Rectal smooth muscle tissue (tissue), 1 donor: ENCODE measurements around the gene PRKCSH.

Source experiments
- H3K27ac ChIP-seq: one replicate; pipeline ENCODE4 v1.7.0; 2013; ENCODE audit warnings: low read depth, low read length, inconsistent platforms
- H3K27me3 ChIP-seq: one replicate; pipeline ENCODE4 v1.7.0; 2013; ENCODE audit warnings: low read length; ENCODE audit not compliant: control insufficient read depth, insufficient read depth
- H3K36me3 ChIP-seq: one replicate; pipeline ENCODE4 v1.7.0; 2013; ENCODE audit warnings: low read length; ENCODE audit not compliant: control insufficient read depth, insufficient read depth
- H3K4me1 ChIP-seq: one replicate; pipeline ENCODE4 v1.7.0; 2013; ENCODE audit warnings: low read length; ENCODE audit not compliant: control insufficient read depth, insufficient read depth
- H3K4me3 ChIP-seq: one replicate; pipeline ENCODE4 v1.7.0; 2013; ENCODE audit warnings: low read length
- H3K9ac ChIP-seq: one replicate; pipeline ENCODE4 v1.7.0; 2013; ENCODE audit warnings: low read length

The PRKCSH gene

DNA sequence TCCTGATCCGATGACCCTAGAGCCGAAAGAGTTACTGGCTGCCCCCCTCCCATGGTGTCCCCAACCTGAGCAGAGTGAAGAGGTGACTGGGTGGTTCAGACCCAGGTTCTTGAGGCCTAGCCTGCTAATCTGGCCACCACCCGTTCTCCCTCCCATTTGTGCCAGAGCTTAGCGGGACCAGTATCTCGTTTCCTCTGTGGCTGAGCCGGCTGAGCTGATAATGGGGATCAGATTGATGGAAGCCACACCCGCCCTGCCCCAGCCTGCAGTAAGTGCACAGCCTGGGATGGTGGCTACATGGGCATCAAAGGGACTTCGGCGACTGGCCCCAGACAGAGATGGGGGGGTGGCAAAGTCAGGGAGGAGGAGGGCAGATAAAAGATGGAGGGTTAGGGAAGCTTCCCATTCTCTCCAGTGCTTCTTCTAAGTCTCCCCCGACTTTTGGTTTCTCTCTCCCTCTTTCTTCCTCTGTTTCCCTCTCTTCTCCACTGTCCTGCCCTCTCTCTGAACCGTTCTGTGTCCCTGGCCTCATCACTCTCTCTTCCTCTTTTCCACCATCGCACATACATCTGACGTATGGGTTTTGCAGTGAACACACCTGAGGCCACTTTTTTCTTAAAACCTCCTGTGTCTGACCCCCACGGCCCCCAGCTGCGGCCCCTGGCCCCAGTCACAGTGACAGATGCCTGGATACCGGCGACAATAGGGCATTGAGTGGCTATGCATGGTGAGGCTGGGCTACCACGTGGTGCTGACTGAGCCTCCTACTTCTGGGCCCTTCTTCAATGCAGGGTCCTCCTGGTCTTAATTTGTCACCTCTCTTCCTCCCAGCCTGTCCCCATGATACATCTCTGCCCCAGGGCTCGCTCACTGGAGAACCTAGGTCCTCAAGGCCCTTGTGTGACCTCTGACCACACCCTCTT is 43.0 kb downstream of the PRKCSH start:
- Histone ChIP-seq H3K36me3 (no peaks in the 10 kb centered on the region), H3K4me1 (no peaks in the 10 kb centered on the region), H3K4me3 (no peak overlapping the region), H3K9ac (no peak overlapping the region), H3K27me3 (peaks cover 23% of the 10 kb centered on the region), H3K27ac (no peak overlapping the region)

DNA sequence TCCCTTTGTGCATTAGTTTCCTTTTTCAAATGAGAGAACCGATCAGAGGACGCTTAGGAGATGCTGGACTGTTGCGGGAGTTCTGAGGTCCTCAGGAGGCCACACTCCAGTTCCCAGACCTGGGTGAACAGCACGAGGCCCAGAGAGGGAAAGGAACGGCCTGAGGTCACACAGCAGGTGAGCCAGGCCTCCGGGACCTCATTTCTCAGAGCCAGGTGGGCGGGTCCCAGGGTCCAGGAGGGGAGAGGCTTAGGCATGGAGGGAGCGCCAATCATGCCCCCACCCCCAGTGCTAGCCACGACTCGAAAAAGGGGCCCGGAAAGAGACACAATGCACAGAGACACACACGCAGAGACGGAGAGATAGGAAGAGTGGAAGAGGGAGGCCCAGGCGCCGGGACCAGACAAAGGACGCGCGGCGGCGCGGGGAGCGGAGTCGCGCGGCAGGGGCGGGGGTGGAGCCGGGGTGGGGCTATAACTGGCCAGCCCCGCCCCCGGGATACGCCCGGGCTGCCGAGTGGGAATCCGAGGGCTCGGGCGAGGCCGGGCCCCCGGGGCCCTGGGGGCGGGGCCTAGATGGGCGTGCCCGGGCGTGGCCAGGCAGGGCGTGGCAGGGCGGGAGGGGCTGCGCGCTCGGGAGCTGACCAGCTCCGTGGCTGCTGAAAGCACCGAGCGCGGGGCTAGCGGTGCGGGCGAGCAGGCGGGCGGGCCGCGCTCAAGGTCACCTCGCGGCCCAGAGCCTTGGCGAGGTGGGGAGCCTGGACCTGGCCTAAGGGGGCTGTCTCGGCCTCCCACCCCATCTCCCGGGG is 43.9 kb downstream of the PRKCSH start:
- no peak overlapping the region for H3K9ac ChIP-seq
- no peak overlapping the region for H3K4me3 ChIP-seq
- H3K27ac ChIP-seq: no peak overlapping the region
- H3K36me3 ChIP-seq: peaks cover 2% of the 10 kb centered on the region
- peaks cover 23% of the 10 kb centered on the region for H3K27me3 ChIP-seq
- no peaks in the 10 kb centered on the region for H3K4me1 ChIP-seq

DNA sequence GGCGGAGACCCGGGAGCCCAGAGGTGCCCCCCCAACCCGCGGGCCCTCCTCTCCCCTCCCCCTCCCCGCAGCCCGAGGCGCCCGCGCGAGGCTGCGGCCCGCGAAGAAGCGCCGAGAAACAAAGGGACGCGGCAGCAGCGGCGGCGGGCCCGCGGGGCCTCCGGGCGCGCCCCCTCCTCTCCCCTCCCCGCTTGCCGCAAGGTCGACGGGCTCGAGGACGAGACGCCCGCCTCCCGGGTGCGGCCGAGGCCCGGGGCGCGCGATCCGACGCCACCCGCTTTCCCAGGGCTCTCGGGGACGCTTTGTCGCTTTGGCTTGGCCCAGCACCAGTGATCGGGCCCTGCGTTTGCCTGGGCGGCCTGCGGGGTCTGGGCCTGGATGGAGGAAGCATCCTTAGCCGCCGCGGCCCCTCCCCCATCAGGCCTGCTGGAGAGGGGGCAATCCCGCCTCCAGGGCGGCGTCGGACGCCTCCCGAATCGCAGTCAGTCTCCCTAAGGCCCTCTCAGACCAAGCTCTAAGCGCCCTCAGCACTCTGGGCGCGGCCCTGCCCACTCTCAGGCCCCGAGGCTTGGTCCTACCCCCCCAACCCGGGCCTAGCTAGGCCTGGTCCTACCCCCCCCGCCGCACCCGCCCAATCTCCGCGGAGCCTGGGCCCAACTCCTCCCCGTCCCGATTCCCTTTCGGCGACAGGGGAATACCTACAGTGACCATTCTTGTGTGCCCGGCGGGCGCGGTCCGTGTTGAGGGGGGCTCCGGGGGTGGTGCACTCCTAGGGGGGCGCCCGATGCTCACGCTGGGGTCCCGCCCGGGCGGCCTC is 44.7 kb downstream of the PRKCSH start:
- peaks cover 2% of the 10 kb centered on the region for H3K36me3 ChIP-seq
- no peaks in the 10 kb centered on the region for H3K4me1 ChIP-seq
- peaks cover 26% of the 10 kb centered on the region for H3K27me3 ChIP-seq
- H3K9ac ChIP-seq: no peak overlapping the region
- H3K27ac ChIP-seq: no peak overlapping the region
- no peak overlapping the region for H3K4me3 ChIP-seq

DNA sequence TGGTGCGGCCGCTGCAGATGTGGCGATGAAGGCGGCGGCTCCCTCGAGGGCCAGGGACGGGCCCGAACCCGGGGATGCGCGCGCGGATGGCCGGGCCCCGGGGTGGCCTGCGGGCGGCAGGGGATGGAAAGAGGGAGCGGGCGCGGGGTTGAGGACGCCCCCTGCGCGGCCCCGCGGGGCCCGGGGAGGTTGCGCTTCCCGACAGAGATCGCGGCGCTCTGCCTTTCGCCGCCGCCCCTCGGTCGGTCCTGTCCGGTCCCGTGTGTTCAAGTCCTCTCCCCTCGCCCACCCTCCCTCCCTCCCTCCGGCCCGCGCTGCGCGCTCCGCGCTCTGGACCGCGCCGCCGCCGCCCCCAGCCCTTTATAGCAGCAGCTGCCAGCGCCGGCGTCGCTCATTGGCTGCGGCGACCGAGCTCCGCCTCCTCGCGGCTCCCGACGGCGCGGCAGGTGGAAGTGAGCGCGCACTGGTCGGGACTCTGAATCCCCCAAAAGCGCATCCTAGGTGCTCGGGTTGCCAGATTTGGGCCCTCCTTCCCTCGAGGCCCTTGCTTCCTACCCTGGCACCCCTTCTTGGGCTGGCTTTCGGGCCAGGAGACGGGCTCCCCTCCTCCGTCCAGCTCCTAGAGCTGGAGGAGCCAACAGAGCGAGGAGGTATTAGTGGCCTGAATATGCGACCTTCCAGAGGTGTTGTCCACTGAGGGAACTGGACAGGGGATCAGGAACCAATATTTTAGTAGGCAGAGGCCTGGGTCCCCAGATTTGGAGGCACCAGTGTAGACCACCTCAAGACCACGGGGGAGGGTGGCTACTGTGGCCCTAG is 45.5 kb downstream of the PRKCSH start, which contains the start of gene ELAVL3:
Gene ELAVL3, minus strand, starts transcription at position 332 of the 819 bp plus-strand sequence. CDS start 438 bp downstream, outside the sequence.
- Histone ChIP-seq H3K4me3 (peak within 1 kb of the TSS; percentile 4), H3K9ac (no peak within 1 kb of the TSS), H3K27ac (no peak within 1 kb of the TSS), H3K27me3 (peaks cover 31% of the 10 kb centered on the region), H3K4me1 (no peaks in the 10 kb centered on the region), H3K36me3 (peaks cover 2% of the 10 kb centered on the region)

DNA sequence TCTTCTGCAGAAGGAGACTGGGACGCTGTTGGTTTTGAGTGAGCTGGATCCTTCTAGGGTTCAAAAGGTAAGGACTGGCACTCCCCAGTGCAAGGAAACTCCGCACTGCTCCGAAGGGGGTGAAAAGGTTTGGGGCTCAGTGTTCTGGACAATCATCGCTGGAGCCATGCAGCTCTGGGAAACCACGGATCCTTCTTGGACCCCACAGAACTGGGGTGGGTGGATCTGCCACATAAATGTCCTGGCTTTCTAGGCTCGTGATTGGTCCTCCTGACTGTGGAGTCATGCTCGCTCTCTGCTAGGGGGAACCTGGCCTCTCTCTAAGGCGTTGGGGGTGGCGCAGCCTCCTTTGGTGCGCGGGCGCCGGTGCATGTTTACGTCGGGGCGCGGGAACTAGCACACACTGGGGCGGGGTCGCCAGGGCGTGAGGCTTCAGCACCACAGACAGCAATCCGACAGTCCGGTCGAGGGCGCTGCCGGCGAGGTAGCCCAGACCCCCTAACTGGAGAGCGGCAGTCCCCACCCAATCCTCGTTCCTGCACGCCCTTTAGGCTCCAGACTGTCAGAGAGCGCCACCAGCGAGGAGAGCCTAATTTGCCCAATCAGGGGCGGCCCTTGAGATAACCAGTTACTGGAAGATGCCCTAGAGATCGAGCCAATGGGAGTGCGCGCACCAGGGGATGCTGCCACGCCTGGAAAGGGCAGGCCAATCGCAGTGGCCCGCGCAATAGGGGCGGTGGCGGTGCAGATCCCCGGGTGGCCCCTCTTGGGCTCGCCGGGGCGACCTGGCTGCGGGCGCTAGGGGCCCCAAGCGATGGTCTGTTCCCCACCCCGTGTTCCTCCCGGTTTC is 46.3 kb downstream of the PRKCSH start:
- Histone ChIP-seq H3K27me3 (peaks cover 31% of the 10 kb centered on the region), H3K4me1 (no peaks in the 10 kb centered on the region), H3K4me3 (peak overlapping the region; percentile 20), H3K9ac (no peak overlapping the region), H3K36me3 (peaks cover 2% of the 10 kb centered on the region), H3K27ac (no peak overlapping the region)

DNA sequence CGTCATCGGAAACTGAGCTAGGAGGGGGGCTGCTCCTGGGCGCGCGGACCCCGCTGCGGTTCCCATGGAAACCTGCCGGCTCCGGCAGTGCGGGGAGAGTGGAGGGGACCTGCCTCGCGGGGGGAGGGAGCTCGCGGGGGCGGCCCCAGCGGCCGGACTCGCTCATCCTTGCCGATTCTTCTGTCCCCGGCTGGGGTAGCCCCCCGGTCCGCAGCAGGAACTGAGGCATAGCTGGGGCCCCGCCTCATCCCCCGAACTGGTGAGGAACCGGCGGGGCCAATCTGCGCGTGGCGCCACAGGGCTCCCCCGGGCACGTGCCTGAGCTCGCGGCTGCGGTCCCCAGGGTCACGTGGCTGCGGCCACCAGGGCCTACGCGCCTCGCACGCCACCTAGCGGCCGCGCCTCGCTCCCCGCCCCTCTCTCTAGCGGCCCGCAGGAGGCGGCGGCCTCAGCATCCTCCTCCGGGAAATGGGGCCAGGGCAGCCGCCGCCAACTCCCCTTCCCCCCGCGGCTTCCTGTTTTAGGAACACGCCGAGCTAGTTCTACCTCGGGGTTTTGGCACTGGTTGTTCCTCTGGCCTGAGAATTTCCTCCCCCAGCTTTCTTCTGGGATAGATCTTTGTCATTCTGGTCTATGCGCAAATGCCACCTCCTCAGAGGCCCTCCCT is 47.1 kb downstream of the PRKCSH start:
- peaks cover 31% of the 10 kb centered on the region for H3K27me3 ChIP-seq
- H3K36me3 ChIP-seq: peaks cover 5% of the 10 kb centered on the region
- H3K9ac ChIP-seq: no peak overlapping the region
- H3K4me3 ChIP-seq: peak overlapping the region; percentile 20
- H3K27ac ChIP-seq: no peak overlapping the region
- no peaks in the 10 kb centered on the region for H3K4me1 ChIP-seq

DNA sequence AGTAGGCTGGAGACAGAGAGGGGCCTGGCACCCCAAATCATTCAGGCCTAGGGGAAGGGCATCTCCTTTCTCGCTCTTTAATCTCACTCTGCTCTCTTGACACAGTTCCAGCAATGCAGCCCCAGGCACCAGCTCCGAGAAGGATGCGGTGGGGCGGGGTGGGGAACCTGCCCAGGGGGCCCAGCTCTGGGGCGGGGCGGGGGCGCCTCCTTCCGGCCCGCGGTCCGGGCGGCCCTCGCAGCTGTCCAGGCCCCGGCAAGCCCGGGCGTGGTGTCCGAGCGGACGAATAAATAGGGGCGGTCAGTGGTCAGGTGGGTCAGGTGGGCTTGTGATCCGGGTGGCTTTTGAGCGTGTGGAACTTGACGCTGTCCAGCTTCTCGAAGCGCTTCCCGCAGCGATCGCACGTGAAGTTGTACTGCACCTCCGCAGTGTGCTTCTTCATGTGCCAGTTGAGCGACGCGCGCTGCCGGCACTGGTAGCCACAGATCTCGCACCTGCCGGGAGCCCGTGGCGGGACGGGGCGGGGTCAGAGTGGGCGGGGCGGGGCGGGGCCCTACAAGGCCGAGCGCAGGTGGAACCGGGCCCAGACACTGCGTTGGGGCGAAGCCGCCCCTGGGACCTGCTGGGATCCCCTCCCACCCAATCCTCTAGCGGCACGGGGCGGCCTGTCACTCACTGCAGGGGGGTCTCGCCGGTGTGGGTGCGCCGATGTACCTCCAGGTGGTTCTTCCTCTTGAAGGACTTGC is 48.1 kb downstream of the PRKCSH start:
- H3K4me3 ChIP-seq: no peak overlapping the region
- no peak overlapping the region for H3K9ac ChIP-seq
- H3K4me1 ChIP-seq: no peaks in the 10 kb centered on the region
- H3K27me3 ChIP-seq: peaks cover 31% of the 10 kb centered on the region
- peaks cover 5% of the 10 kb centered on the region for H3K36me3 ChIP-seq
- no peak overlapping the region for H3K27ac ChIP-seq

DNA sequence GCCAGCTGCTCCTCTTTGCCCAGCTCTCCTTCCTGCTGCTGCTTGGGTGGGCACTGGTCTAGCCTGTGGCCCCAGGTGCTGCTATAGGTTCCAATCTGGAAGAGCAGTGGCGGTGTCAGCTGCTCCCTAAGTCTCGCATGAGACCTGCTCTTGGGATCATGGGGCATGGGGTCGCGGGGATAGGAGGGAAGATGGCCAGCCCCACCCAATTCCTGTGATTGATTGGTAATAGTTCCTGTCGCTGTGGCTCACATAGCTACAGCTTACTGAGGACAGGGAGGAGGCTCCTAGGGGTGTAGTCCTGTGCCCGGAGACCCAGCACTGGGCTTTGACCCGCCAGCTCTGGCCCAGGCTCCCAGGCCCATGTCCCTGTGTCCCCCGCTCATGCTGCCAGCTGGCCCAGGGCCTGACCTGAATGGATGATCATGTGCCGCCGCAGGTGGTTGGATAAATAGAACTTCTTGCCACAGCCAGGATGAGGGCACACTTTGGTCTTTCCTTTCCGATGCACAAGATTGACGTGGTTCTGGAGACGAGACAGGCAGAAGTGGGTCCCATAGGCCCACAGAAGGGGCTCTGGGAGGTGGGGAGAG is 49.9 kb downstream of the PRKCSH start:
- Histone ChIP-seq H3K4me1 (no peaks in the 10 kb centered on the region), H3K27ac (no peak overlapping the region), H3K36me3 (peaks cover 5% of the 10 kb centered on the region), H3K4me3 (no peak overlapping the region), H3K9ac (no peak overlapping the region), H3K27me3 (peaks cover 28% of the 10 kb centered on the region)

DNA sequence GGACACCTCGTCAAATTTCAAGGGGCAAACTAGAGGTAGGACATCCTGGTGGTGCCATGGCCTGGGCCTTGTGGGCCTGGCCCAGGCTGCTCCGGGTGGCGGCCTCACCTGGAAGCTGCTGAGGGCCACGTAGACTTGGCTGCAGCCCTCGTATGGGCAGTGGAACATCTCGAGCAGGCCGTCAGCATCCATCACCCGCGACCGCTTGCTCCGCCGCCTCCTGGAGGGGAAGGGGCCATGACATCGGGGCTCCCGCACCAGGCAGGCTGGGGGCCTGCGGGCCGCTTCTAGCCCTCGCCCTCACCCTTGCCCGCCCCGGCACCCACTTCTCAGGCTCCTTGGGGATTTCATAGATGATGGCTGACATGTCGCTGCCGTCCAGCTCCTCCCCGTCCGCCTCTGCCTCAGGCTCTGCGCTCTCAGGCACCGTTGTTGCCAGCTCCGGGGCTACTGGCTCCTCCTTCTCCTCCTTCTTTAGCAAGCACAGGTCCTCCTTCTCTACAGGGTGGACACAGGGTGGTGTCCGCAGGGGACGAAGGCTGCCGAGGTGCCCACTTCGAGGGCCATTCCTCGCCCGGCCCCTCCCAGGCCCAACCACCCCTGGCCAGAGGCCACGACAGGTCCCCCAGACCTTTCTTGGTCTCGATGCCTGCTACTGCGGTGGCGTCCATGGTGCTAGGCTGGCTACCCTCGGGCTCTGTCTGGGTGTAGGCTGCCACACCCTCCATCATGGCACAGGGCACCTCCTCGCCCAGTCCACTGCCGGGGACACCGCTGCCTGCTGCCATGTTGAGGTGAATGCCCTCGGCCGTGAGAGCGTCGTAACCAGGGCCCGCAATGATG is 51.4 kb downstream of the PRKCSH start:
- H3K9ac ChIP-seq: no peak overlapping the region
- H3K27ac ChIP-seq: no peak overlapping the region
- H3K27me3 ChIP-seq: peaks cover 18% of the 10 kb centered on the region
- H3K4me1 ChIP-seq: no peaks in the 10 kb centered on the region
- peaks cover 5% of the 10 kb centered on the region for H3K36me3 ChIP-seq
- no peak overlapping the region for H3K4me3 ChIP-seq
